Upper lobe of right lung (tissue), 1 donor: ENCODE measurements around the gene ALDH16A1. TPM values are rescaled to one million over a fixed set of nuclear protein-coding genes. Genes with fewer than 3 reads are reported as not detected.
A peak's percentile ranks its signal among the peaks of the same experiment; 100 is the strongest.

Source experiments
- ATAC-seq: fragments of 200-7000 bp; cut with Tn5 transposase; one replicate; pipeline ENCODE4 v1.9.1; 2020; ENCODE audit warnings: mild to moderate bottlenecking, moderate library complexity
- DNase-seq: peaks from one replicate; pipeline ENCODE4 v3.0.0-alpha.2; 2020
- H3K27ac ChIP-seq: fragments of 200-600 bp; one replicate; pipeline ENCODE4 v1.8.0; 2022
- H3K27me3 ChIP-seq: fragments of 200-600 bp; one replicate; pipeline ENCODE4 v1.8.0; 2022; ENCODE audit warnings: mild to moderate bottlenecking
- H3K36me3 ChIP-seq: fragments of 200-600 bp; one replicate; pipeline ENCODE4 v1.8.0; 2022
- H3K4me1 ChIP-seq: fragments of 200-600 bp; one replicate; pipeline ENCODE4 v1.8.0; 2022
- H3K4me3 ChIP-seq: fragments of 200-600 bp; one replicate; pipeline ENCODE4 v1.8.0; 2022; ENCODE audit warnings: mild to moderate bottlenecking
- H3K9me3 ChIP-seq: fragments of 200-600 bp; one replicate; pipeline ENCODE4 v1.8.0; 2022
- intact Hi-C: fragments of 100-400 bp; cut with DNase I; formaldehyde crosslinking; loops from one replicate; pipeline ENCODE4 v1.11.0; 2022
- microRNA-seq: library from miRNA; unstranded; fragments of <30 nt; microRNA quantifications from one replicate; pipeline ENCODE4 v1.2.0, GENCODE V29; 2020; ENCODE audit warnings: borderline microRNAs expressed
- total RNA-seq: library from RNA; stranded (reverse); fragmentation: NEBNext Ultra II Directional; extraction: Animal tissue kit (Norgen Biotek cat#: 25700); gene quantifications from one replicate; pipeline ENCODE4 v1.2.1, GENCODE V29; 2021
- TF ChIP-seq, protein P1 (sequence below): fragments of 200-600 bp; IDR thresholded peaks from one replicate; pipeline ENCODE4 v1.8.0; 2022; ENCODE audit warnings: antibody characterized with exemption
- donor health status: DM: no; HTN: yes; CAD: no; lungs with severe emphysema.

The ALDH16A1 gene
- total RNA-seq, 1 donor from 2014 or later, result 32.3 TPM

DNA sequence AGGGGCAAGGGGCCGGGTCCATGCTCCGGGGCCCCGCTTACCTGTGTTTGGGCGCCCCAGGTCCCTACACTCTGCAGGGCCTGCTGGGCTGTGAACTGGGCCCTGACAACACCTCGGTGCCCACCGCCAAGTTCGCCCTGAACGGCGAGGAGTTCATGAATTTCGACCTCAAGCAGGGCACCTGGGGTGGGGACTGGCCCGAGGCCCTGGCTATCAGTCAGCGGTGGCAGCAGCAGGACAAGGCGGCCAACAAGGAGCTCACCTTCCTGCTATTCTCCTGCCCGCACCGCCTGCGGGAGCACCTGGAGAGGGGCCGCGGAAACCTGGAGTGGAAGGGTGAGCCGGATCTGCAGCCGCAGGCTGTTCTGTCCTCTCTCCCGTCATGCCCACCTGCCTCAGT is 61.1 kb downstream of the ALDH16A1 start:
- TF ChIP-seq, protein P1, sequence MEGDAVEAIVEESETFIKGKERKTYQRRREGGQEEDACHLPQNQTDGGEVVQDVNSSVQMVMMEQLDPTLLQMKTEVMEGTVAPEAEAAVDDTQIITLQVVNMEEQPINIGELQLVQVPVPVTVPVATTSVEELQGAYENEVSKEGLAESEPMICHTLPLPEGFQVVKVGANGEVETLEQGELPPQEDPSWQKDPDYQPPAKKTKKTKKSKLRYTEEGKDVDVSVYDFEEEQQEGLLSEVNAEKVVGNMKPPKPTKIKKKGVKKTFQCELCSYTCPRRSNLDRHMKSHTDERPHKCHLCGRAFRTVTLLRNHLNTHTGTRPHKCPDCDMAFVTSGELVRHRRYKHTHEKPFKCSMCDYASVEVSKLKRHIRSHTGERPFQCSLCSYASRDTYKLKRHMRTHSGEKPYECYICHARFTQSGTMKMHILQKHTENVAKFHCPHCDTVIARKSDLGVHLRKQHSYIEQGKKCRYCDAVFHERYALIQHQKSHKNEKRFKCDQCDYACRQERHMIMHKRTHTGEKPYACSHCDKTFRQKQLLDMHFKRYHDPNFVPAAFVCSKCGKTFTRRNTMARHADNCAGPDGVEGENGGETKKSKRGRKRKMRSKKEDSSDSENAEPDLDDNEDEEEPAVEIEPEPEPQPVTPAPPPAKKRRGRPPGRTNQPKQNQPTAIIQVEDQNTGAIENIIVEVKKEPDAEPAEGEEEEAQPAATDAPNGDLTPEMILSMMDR, result no peak
- H3K9me3 ChIP-seq, result no peaks in the 10 kb centered on the region
- ATAC-seq, result no peak
- peaks cover 33% of the 10 kb centered on the region for H3K4me1 ChIP-seq
- peak; percentile 70 for DNase-seq
- intact Hi-C loops, result no loop called here
- peak overlapping the region; percentile 91 for H3K27ac ChIP-seq
- H3K36me3 ChIP-seq, result no peaks in the 10 kb centered on the region
- H3K4me3 ChIP-seq, result peak overlapping the region; percentile 84
- no peaks in the 10 kb centered on the region for H3K27me3 ChIP-seq

DNA sequence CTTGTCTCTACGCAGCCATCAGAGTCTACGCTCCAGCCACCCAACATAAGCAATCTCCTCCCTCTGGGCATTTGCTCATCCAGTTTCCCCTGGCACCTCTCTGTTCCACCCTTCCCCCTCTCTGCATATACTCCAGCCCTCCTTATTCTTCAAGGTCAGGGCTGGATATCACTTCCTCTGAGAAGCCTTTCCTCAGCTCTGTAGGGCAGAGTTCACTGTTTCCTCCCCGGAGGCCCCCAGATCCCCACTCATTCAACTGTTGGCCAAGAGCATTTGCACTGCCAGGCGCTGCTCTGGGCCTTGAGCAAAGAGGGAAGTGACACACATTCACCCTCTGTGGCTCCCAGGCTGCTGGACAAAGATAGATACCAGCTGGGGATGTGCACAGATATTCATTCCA is 62.7 kb downstream of the ALDH16A1 start:
- no peaks in the 10 kb centered on the region for H3K27me3 ChIP-seq
- TF ChIP-seq, protein P1, result no peak
- H3K4me1 ChIP-seq, result peaks cover 33% of the 10 kb centered on the region
- no peak overlapping the region for H3K27ac ChIP-seq
- DNase-seq, result peak; percentile 79
- H3K36me3 ChIP-seq, result peaks cover 6% of the 10 kb centered on the region
- ATAC-seq, result peak; percentile 77
- intact Hi-C loops, result no loop called here
- no peaks in the 10 kb centered on the region for H3K9me3 ChIP-seq
- H3K4me3 ChIP-seq, result no peak overlapping the region

DNA sequence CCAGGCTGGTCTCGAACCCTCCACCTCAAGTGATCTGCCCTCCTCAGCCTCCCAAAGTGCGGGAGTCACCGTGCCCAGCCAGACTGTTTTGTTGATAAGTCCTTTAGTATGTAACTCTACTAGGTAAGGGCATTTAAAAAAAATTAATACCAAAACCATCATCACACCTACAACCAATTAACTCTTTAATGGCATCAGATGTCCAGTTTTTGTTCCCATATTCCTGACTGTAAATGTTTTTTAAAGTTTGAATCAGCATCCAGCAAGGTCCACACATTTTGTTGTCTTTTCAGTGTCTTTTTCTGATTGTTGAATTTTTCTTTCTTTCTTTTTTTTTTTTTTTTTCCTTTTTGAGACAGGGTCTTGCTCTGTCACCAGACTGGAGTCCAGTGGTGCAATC is 65.0 kb downstream of the ALDH16A1 start:
- no peak for ATAC-seq
- H3K27me3 ChIP-seq, result no peaks in the 10 kb centered on the region
- H3K9me3 ChIP-seq, result no peaks in the 10 kb centered on the region
- intact Hi-C loops, result no loop called here
- no peak for DNase-seq
- H3K4me3 ChIP-seq, result no peak overlapping the region
- TF ChIP-seq, protein P1, result no peak
- H3K36me3 ChIP-seq, result peaks cover 12% of the 10 kb centered on the region
- no peak overlapping the region for H3K27ac ChIP-seq
- H3K4me1 ChIP-seq, result peaks cover 18% of the 10 kb centered on the region

Small RNA genes within 50 kb of the gene (microRNA-seq; reads per million reads assigned to microRNA genes)
- gene MIR150, result 770 reads per million, percentile 84 among the genes with 10 or more reads in this experiment

Other genes starting within 250 kb of the ALDH16A1 start
- gene SLC6A16, start 128.0 kb upstream of the ALDH16A1 start, total RNA-seq, result 4.5 TPM
- gene CD37, start 117.8 kb upstream of the ALDH16A1 start, total RNA-seq, result 101 TPM
- 36.4 TPM for gene TEAD2, start 90.8 kb upstream of the ALDH16A1 start, total RNA-seq
- gene DKKL1, start 89.3 kb upstream of the ALDH16A1 start, total RNA-seq, result not detected
- 2.2 TPM for gene KASH5, start 65.0 kb upstream of the ALDH16A1 start, total RNA-seq
- not detected for gene PTH2, start 29.8 kb upstream of the ALDH16A1 start, total RNA-seq
- gene GFY, start 27.8 kb upstream of the ALDH16A1 start, total RNA-seq, result not detected
- gene SLC17A7, start 11.7 kb upstream of the ALDH16A1 start, total RNA-seq, result 0.69 TPM
- 64.2 TPM for gene PIH1D1, start 1.4 kb upstream of the ALDH16A1 start, total RNA-seq
- gene FLT3LG, start 21.0 kb downstream of the ALDH16A1 start, total RNA-seq, result 12.1 TPM
- gene RPL13A, start 34.4 kb downstream of the ALDH16A1 start, total RNA-seq, result 1,829 TPM
- gene RPS11, start 43.2 kb downstream of the ALDH16A1 start, total RNA-seq, result 1,616 TPM
- 320 TPM for gene FCGRT, start 59.4 kb downstream of the ALDH16A1 start, total RNA-seq
- 22.1 TPM for gene RCN3, start 74.8 kb downstream of the ALDH16A1 start, total RNA-seq
- 48.7 TPM for gene NOSIP, start 127.3 kb downstream of the ALDH16A1 start, total RNA-seq
- 10.1 TPM for gene PRRG2, start 128.1 kb downstream of the ALDH16A1 start, total RNA-seq
- gene PRR12, start 138.0 kb downstream of the ALDH16A1 start, total RNA-seq, result 30.9 TPM
- 138 TPM for gene RRAS, start 186.9 kb downstream of the ALDH16A1 start, total RNA-seq
- 67.9 TPM for gene SCAF1, start 189.0 kb downstream of the ALDH16A1 start, total RNA-seq
- gene IRF3, start 212.6 kb downstream of the ALDH16A1 start, total RNA-seq, result 86.4 TPM
- 15.8 TPM for gene BCL2L12, start 212.7 kb downstream of the ALDH16A1 start, total RNA-seq
- 90.8 TPM for gene PRMT1, start 224.0 kb downstream of the ALDH16A1 start, total RNA-seq
- gene ADM5, start 236.4 kb downstream of the ALDH16A1 start, total RNA-seq, result 1.9 TPM
- 6.1 TPM for gene CPT1C, start 237.9 kb downstream of the ALDH16A1 start, total RNA-seq